GM19455 (cell line): ENCODE data around the gene PDK2.
"Not testable (repeated sequence)": the region's sequence is repeated elsewhere in the genome, so short reads cannot be mapped to it uniquely, and the experiment has no call there.

Source experiments
- ATAC-seq: cut with Tn5 transposase; IDR thresholded peaks from one replicate; pipeline ENCODE4 v1.9.1; 2021; ENCODE audit not compliant: unreplicated experiment

Gene PDK2

GRCh38 chr17:50058296-50058953 lies 36.7 kb upstream of the PDK2 start:
- no peak for ATAC-seq

- ATAC-seq = no peak
Observed at GRCh38 chr17:50059256-50059655, 35.9 kb upstream of the PDK2 start.

GRCh38 chr17:50059759-50060273 lies 35.3 kb upstream of the PDK2 start:
- no peak for ATAC-seq

- ATAC-seq = no peak
Observed at GRCh38 chr17:50060951-50061712, 34.0 kb upstream of the PDK2 start.

GRCh38 chr17:50061713-50062045 lies 33.5 kb upstream of the PDK2 start:
- ATAC-seq = not testable (repeated sequence)

- ATAC-seq = no peak
Observed at GRCh38 chr17:50062293-50063243, 32.6 kb upstream of the PDK2 start.

- ATAC-seq = no peak
Observed at GRCh38 chr17:50063561-50064252, 31.4 kb upstream of the PDK2 start.

- no peak for ATAC-seq
Observed at GRCh38 chr17:50064253-50065001, 30.7 kb upstream of the PDK2 start.

GRCh38 chr17:50065056-50065455 lies 30.1 kb upstream of the PDK2 start:
- ATAC-seq = no peak

GRCh38 chr17:50066995-50067394 lies 28.2 kb upstream of the PDK2 start:
- no peak for ATAC-seq

GRCh38 chr17:50067996-50068395 lies 27.2 kb upstream of the PDK2 start:
- ATAC-seq = no peak

GRCh38 chr17:50070908-50071680 lies 24.1 kb upstream of the PDK2 start:
- ATAC-seq = no peak

GRCh38 chr17:50071692-50072091 lies 23.5 kb upstream of the PDK2 start:
- no peak for ATAC-seq

GRCh38 chr17:50072130-50072529 lies 23.0 kb upstream of the PDK2 start:
- no peak for ATAC-seq

GRCh38 chr17:50072925-50073324 lies 22.2 kb upstream of the PDK2 start:
- ATAC-seq = no peak

GRCh38 chr17:50074227-50074626 lies 20.9 kb upstream of the PDK2 start:
- no peak for ATAC-seq

GRCh38 chr17:50075446-50076032 lies 19.6 kb upstream of the PDK2 start:
- ATAC-seq = no peak

- no peak for ATAC-seq
Observed at GRCh38 chr17:50076221-50076590, 18.9 kb upstream of the PDK2 start.

- no peak for ATAC-seq
Observed at GRCh38 chr17:50076591-50077235, 18.4 kb upstream of the PDK2 start.
